HEK293 (cell line): ENCODE measurements around the gene INPP5D.

Experiments used
- CTCF ChIP-seq: fragments of 450-650 bp; formaldehyde crosslinking; IDR thresholded peaks from 2 replicates; pipeline ENCODE4 v1.5.1; 2016; ENCODE audit warnings: missing biosample characterization, missing genetic modification characterization
- MYNN ChIP-seq: fragments of 450-650 bp; formaldehyde crosslinking; IDR thresholded peaks from 2 replicates; pipeline ENCODE4 v1.5.1; 2016; ENCODE audit warnings: missing biosample characterization, missing genetic modification characterization, borderline replicate concordance
- ZNF18 ChIP-seq: fragments of 450-650 bp; formaldehyde crosslinking; IDR thresholded peaks from 2 replicates; pipeline ENCODE4 v1.5.1; 2016; ENCODE audit warnings: missing biosample characterization, missing genetic modification characterization
- ZNF239 ChIP-seq: fragments of 450-650 bp; formaldehyde crosslinking; IDR thresholded peaks from 2 replicates; pipeline ENCODE4 v1.5.1; 2016; ENCODE audit warnings: missing biosample characterization, missing genetic modification characterization
- ZNF274 ChIP-seq, 2 experiments: fragments of 200-500 bp in 1 of 2; fragments of 450-650 bp in 1 of 2; sonication (Bioruptor generic) in 1 of 2; formaldehyde crosslinking in 1 of 2; IDR thresholded peaks; 2 replicates each; pipeline versions ENCODE4 v1.5.1 to v1.6.1; 2014 to 2016; ENCODE audit warnings: borderline replicate concordance in 1 of 2, inconsistent platforms in 1 of 2, low read length in 1 of 2, missing biosample characterization in 1 of 2, missing genetic modification characterization in 1 of 2
- ZNF391 ChIP-seq: fragments of 450-650 bp; formaldehyde crosslinking; IDR thresholded peaks from 2 replicates; pipeline ENCODE4 v1.5.1; 2016; ENCODE audit warnings: low read depth, missing biosample characterization, missing genetic modification characterization, borderline replicate concordance

GRCh38 chr2:233234264-233234663 lies 174.1 kb downstream of the INPP5D start:
- TF ChIP-seq ZNF239 (tag by site-specific recombination) (no peak), CTCF (tag by site-specific recombination) (no peak), MYNN (no peak), ZNF391 (no peak), ZNF18 (tag by site-specific recombination) (no peak), ZNF274 (IDR thresholded peaks at IDR 0.05; ENCODE audit: low read length) (no peak), ZNF274 (tag by site-specific recombination; IDR thresholded peaks at IDR 0.05; ENCODE audit: borderline replicate concordance) (no peak)
